Mucosa of stomach (tissue), 1 donor: ENCODE results near the gene SLC25A51.

ENCODE experiments used
- H3K27me3 ChIP-seq: one replicate; pipeline ENCODE4 v1.7.0; 2013; ENCODE audit warnings: mild to moderate bottlenecking, low read length; ENCODE audit not compliant: control insufficient read depth, insufficient read depth
- H3K36me3 ChIP-seq: one replicate; pipeline ENCODE4 v1.7.0; 2013; ENCODE audit warnings: low read length; ENCODE audit not compliant: control insufficient read depth, insufficient read depth
- H3K4me1 ChIP-seq: one replicate; pipeline ENCODE4 v1.7.0; 2013; ENCODE audit warnings: mild to moderate bottlenecking, low read length; ENCODE audit not compliant: control insufficient read depth, insufficient read depth
- H3K4me3 ChIP-seq: one replicate; pipeline ENCODE4 v1.7.0; 2013; ENCODE audit warnings: low read length
- H3K9ac ChIP-seq: one replicate; pipeline ENCODE4 v1.7.0; 2013; ENCODE audit warnings: mild to moderate bottlenecking, low read length, moderate library complexity
- H3K9me3 ChIP-seq: one replicate; pipeline ENCODE4 v1.7.0; 2013; ENCODE audit warnings: mild to moderate bottlenecking, low read length, moderate library complexity; ENCODE audit not compliant: control insufficient read depth
- donor health status: Pancreatic carcinoma.

The SLC25A51 gene

DNA sequence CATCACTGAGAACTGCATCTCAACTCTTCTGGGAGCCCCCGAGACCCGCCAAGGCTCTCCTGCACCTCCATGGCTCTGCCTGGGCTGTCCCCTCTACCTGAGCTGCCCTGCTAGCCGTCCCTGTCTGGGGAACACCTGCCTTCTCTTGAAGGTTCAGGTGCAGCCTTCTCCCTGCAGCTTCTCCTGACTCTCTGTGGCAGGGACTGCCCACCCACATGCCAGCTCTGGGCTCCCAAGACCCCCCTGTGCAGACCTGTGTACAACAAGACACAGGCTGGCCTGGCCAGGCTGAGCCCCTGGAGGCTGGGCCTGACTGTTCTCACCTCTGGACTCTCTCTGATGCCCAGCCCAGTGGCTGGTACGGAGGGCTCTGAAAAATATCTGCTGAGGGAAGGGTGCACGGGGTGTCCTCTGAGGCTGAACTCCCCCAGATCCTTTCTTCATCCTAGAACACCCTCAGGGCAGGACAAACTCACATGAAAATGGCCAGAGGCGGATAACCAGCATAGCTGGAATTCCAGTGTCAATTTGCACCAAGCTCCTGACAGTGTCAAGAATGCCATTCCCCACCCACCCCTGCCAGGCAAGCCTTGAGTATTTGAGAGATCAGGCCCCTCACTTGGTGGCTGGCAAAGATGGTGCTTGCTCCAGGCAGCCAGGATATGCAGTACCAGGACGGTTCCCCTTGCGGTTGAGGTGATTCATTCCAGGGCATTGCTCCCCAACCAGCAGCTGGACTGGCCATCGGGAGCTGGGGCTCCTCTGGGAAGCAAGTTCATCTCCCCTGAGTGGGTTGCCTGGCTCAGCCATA lies 40.9 kb upstream of the SLC25A51 start:
- H3K9me3 ChIP-seq = no peaks in the 10 kb centered on the region
- H3K4me3 ChIP-seq = no peak overlapping the region
- peaks cover 7% of the 10 kb centered on the region for H3K4me1 ChIP-seq
- H3K9ac ChIP-seq = no peak overlapping the region
- H3K36me3 ChIP-seq = peaks cover 10% of the 10 kb centered on the region
- no peaks in the 10 kb centered on the region for H3K27me3 ChIP-seq

DNA sequence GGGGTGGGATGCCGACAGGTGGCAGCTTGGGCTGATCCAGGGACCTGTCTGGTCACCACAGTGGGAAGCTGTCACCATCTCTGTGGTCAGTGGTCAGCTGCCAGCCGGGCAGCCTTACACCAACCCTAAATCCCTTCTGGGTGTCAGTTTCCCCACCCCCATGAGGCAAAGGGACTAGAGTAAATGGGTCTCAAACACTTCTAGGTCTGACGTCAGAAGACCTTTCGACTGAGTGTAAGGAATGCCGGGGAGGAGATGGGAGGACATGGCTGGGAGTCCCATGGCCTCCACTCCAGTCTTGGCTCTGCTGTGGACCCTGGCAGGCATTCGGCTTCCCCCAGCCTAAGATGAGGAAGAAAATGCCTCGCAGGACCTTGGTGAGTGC lies 40.3 kb upstream of the SLC25A51 start:
- peaks cover 7% of the 10 kb centered on the region for H3K4me1 ChIP-seq
- H3K9ac ChIP-seq = no peak overlapping the region
- H3K4me3 ChIP-seq = no peak overlapping the region
- no peaks in the 10 kb centered on the region for H3K9me3 ChIP-seq
- H3K36me3 ChIP-seq = peaks cover 11% of the 10 kb centered on the region
- no peaks in the 10 kb centered on the region for H3K27me3 ChIP-seq

DNA sequence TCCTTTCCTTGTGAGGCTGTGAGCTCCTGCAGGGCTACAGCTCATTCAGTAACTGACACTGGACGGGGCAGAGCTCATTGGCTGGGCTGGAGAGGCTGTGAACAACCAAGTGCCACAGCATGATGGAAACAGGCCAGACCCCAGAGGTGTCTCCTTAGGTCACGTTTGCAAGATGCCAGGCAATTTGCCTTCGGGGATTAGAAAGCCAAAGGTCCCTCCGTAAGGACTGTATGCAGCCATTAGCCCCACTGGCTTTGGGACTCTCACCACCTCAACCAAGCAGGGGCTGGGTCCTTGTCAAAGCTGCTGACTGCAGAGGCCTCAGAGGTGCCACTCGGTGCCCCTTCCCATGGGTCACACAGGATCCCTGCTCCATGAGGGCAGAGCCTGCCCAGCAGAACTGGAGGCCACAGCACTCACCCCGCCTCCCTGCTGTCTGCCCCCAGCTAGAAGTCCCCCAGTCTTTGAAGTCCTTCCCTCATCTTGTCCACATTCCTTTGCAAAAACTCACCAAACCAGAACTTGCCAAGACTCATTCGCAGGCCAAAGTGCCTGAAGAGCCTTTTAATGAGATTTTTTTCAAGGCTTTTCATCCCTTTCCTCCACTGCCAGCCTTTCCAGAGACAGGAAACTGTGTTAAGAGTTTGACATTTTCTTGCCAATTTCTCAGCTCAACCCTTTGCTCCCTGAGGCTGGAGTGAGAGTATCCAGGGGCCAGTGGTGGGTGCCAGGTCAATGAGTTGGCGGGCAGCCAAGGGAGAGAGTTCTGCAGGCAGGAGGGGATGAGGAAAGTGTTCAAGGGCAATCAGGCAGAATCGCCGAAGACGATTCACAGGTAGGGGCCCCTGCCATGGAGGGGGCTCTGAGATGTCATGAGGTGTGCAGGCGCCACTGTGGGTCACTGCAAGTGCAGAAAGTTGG lies 39.7 kb upstream of the SLC25A51 start:
- peaks cover 7% of the 10 kb centered on the region for H3K4me1 ChIP-seq
- no peaks in the 10 kb centered on the region for H3K9me3 ChIP-seq
- no peak overlapping the region for H3K4me3 ChIP-seq
- H3K9ac ChIP-seq = no peak overlapping the region
- peaks cover 13% of the 10 kb centered on the region for H3K36me3 ChIP-seq
- H3K27me3 ChIP-seq = no peaks in the 10 kb centered on the region

DNA sequence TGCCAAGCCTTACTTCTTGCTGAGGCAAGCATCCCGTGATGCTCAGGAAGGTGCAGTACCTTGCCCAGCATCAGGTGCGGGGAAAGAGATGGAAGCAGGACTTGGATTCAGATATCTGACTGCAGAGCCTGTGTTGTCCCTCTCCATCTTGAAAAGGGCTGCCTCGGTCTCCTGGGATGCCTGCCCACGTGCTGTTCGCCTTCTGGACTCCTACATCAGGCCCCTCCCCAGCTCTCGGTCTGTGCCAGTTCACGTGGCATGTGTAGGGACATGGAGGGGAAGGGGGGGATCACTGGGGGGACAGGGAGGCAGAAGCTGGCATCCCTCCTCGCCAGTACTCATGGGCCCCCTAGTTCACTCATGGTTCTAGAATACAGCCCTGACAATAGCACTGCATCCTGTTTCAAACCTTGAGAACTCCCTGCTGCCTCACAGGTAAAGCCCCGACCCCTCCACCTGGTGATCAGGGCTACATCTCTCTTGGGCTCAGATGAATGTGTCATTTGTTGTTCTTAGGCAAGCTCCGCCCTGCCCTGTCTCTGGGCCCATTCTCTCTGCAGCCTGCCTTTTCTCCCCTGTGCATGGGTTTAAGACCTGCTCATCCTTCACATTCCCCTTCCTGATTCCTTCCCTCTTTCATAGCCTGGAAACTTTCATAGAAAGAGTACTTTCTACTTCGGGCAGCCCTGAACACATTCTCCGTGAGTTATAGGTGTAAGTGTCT lies 38.9 kb upstream of the SLC25A51 start:
- no peak overlapping the region for H3K9ac ChIP-seq
- H3K4me1 ChIP-seq = peaks cover 7% of the 10 kb centered on the region

DNA sequence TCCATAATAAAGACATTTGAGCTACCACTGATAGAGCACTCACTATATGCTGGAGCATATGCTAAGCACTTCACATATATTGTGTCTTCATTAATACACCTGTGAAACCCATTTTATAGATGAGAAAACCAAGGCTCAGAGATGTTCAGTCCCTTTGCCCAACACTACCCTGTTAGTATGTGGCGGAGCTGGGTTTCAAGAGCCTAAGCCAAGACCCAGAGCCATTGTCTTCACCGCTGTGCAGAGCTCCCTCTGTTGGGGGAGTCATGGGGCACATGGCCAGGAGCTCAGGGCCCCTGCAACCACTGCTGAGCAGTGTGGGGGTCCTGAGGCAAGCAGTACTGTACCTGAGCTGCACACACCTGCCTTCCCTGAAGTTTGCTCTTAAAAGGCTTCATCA lies 37.3 kb upstream of the SLC25A51 start:
- Histone ChIP-seq H3K4me1 (peaks cover 7% of the 10 kb centered on the region), H3K36me3 (peaks cover 7% of the 10 kb centered on the region), H3K9ac (no peak overlapping the region), H3K4me3 (no peak overlapping the region), H3K27me3 (no peaks in the 10 kb centered on the region), H3K9me3 (no peaks in the 10 kb centered on the region)

More for the DNA sequence above, 38.9 kb upstream of the SLC25A51 start:
- H3K36me3 ChIP-seq = peaks cover 12% of the 10 kb centered on the region
- H3K4me3 ChIP-seq = no peak overlapping the region
- H3K9me3 ChIP-seq = no peaks in the 10 kb centered on the region
- H3K27me3 ChIP-seq = no peaks in the 10 kb centered on the region

DNA sequence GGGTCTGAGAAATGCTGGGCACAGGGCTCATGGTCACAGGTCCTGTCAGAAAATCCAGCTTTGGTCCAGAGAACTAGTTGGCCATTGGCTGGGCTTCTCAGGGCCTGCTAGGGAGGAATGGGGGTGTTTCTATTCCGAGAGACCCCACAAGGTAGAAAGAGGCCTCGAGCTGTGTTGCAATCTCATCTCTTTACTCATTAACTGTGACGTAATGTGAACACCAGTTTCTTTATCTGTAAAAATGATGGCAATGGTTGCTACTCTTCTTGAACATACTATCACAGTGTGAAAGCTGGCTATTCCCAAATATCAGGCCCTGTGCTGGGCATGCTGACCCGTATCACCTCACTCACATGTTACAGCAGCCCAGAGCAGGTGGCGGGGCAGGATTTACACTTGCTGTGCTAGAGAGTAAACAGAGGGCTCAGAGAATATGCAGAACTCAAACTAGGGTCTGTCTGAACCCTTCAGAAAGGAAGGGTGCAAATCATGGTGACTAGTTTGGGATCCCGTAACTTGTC lies 35.7 kb upstream of the SLC25A51 start:
- peaks cover 3% of the 10 kb centered on the region for H3K36me3 ChIP-seq
- no peak overlapping the region for H3K9ac ChIP-seq
- H3K4me1 ChIP-seq = peaks cover 7% of the 10 kb centered on the region

DNA sequence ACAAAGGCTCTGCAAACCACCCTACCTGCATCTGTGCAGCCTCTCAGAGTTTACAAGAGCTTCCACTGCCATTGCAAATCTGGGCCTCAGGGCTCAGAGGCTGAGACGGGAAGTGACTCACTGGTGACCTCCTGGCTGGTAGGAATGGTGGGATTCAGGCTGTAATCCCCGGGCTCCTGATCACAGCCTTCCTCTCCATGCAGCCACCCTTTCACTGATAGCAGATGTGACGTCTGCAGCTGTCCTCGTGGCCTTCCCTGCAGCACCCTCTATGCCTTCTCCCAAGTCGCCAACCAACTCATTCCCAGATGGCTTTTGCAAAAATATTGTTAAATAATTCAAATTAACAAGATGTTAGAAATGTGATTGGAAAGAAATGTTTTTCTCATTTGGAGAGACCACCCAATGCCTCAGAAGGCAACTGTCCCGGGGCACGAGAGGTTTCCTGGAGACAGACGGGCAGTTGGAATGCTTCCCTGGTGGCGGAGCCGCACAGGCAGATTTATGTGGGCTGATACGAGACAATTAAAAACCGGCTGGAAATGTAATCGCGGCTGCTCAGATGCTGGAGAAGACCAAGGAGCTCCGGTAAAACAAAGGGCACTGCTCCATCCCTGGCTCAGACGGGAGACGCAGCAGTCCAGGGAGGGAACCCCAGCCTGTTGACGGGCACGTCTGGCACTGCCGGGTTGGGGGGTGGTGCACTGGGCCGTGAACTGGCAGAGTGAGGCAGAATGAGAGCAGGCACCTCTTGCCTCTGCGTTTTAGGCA lies 34.4 kb upstream of the SLC25A51 start:
- Histone ChIP-seq H3K27me3 (no peaks in the 10 kb centered on the region), H3K9ac (no peak overlapping the region), H3K36me3 (peaks cover 3% of the 10 kb centered on the region), H3K4me1 (no peaks in the 10 kb centered on the region), H3K9me3 (no peaks in the 10 kb centered on the region), H3K4me3 (no peak overlapping the region)

More for the DNA sequence above, 35.7 kb upstream of the SLC25A51 start:
- no peaks in the 10 kb centered on the region for H3K27me3 ChIP-seq
- H3K4me3 ChIP-seq = no peak overlapping the region
- H3K9me3 ChIP-seq = no peaks in the 10 kb centered on the region

DNA sequence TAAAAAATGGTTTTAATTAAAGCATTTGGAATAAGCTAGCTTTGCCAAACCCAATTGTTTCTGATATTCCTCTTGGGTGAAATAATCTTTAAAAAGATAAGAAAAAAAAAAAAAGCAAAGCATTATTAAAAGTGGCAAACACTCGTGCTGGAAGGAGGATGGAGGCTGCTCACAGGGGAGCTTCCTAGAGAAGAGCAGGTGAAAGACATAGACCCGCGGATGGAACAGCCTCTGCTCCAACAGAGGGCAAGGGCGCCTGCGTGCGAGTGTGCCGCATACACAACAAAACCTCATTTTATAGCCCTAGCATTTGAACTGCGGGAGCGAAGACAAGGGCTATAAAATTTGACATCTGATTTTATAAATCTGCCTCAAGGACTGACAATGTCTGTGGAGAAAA lies 33.4 kb upstream of the SLC25A51 start:
- no peak overlapping the region for H3K4me3 ChIP-seq
- H3K36me3 ChIP-seq = peaks cover 3% of the 10 kb centered on the region
- no peak overlapping the region for H3K9ac ChIP-seq
- no peaks in the 10 kb centered on the region for H3K27me3 ChIP-seq
- no peaks in the 10 kb centered on the region for H3K4me1 ChIP-seq
- no peaks in the 10 kb centered on the region for H3K9me3 ChIP-seq

DNA sequence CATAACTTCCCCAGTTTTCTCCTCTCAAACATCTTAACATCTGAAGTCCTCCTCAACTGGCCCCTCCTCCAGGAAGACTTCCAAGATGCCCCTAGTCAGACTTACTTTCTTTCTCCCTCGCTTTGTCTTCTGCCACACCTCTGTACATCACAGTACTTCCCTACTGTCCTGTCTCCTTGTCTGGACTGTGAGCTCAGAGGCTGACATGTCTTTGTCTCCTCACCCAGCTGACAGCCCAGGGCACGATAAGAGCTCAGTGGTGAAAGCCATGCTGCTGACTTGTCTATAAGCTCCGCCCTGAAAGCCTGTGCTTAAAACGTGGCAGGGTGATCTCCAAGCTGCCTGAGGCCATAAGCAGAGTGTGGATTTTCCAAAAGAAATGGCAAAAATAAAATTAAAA lies 33.0 kb upstream of the SLC25A51 start:
- H3K9ac ChIP-seq = no peak overlapping the region
- no peaks in the 10 kb centered on the region for H3K9me3 ChIP-seq
- no peaks in the 10 kb centered on the region for H3K4me1 ChIP-seq
- no peak overlapping the region for H3K4me3 ChIP-seq
- no peaks in the 10 kb centered on the region for H3K27me3 ChIP-seq
- H3K36me3 ChIP-seq = peaks cover 3% of the 10 kb centered on the region

DNA sequence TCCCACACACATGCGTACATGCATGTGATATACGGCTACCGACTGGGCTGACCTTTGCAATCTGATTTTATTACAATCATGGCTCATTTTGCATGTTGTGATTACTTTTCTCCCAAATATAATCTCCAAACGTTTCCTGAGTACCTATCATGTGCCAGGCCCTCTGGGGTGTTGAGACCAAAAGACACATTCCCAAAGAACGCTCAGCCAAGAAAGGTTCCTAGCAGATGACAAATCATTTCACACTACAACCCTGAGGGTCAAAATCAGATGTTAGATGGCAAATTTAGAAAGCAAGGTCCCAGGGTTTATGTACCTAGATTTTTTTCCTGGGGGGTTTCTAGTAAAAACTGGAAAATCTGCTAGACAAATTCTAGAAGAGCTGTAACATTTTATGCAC lies 32.4 kb upstream of the SLC25A51 start:
- H3K9me3 ChIP-seq = no peaks in the 10 kb centered on the region
- H3K4me1 ChIP-seq = no peaks in the 10 kb centered on the region
- H3K27me3 ChIP-seq = no peaks in the 10 kb centered on the region
- peaks cover 3% of the 10 kb centered on the region for H3K36me3 ChIP-seq
- H3K4me3 ChIP-seq = no peak overlapping the region
- no peak overlapping the region for H3K9ac ChIP-seq

DNA sequence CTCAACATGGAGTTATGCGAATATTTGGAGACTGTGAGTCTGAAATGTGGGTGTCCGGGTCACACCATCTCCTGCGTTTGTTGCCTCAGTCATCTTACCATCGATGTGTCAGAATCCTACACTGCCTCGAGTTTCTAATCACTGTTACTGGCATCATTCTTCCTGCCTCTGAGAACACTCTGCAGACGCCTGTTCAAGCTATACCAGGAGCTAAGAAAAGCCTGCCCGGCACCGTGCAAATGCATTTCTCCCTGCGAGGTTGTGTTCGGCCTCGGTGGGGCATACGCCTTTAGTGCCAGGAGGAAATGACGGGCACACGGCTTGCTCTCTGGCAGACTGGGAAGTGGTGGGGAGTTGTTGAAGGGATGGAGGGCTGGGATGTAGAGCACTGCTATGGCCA lies 31.2 kb upstream of the SLC25A51 start:
- H3K4me3 ChIP-seq = no peak overlapping the region
- no peaks in the 10 kb centered on the region for H3K4me1 ChIP-seq
- no peaks in the 10 kb centered on the region for H3K9me3 ChIP-seq
- H3K9ac ChIP-seq = no peak overlapping the region
- no peaks in the 10 kb centered on the region for H3K27me3 ChIP-seq
- peaks cover 3% of the 10 kb centered on the region for H3K36me3 ChIP-seq
